ENCODE measurements around the gene TRPC4. TPM values are rescaled to one million over a fixed set of nuclear protein-coding genes. Genes with fewer than 3 reads are reported as not detected.

The TRPC4 gene
- total and polyA plus RNA-seq, 7 donors = 0.03 to 0.59 (median 0.08) TPM

GRCh38 chr13:37736045-37736444 is 133.5 kb downstream of the TRPC4 start:
- DNase-seq = no peak
- H3K4me3 ChIP-seq = no peak overlapping the region
- H3K4me1 ChIP-seq = no peaks in the 10 kb centered on the region
- no peak for TF ChIP-seq CTCF (IDR thresholded peaks at IDR 0.05)
- H3K27ac ChIP-seq = no peak overlapping the region
- intact Hi-C loops (cut with DNase I) = no loop called here
- no peak for ATAC-seq
- WGBS, 3 donors = 86 to 88% (median 88%) methylated on average over 3 of the region's 3 CpGs
- no peaks in the 10 kb centered on the region for H3K9me3 ChIP-seq
- no peaks in the 10 kb centered on the region for H3K36me3 ChIP-seq (ENCODE audit: insufficient read depth in 1 of 2, low read depth in 1 of 2)
- H3K27me3 ChIP-seq (ENCODE audit: insufficient read depth in 3 of 3, low read length in 2 of 3) = no peaks in the 10 kb centered on the region

GRCh38 chr13:37735293-37735692 is 134.3 kb downstream of the TRPC4 start:
- intact Hi-C loops (cut with DNase I) = no loop called here
- 69 to 73% (median 73%) methylated on average over 4 of the region's 4 CpGs for WGBS, 3 donors
- DNase-seq (no peak), ATAC-seq (no peak)
- no peak overlapping the region for H3K27ac ChIP-seq
- no peaks in the 10 kb centered on the region for H3K36me3 ChIP-seq (ENCODE audit: insufficient read depth in 1 of 2, low read depth in 1 of 2)
- TF ChIP-seq CTCF (IDR thresholded peaks at IDR 0.05) = no peak
- H3K4me1 ChIP-seq = no peaks in the 10 kb centered on the region
- no peaks in the 10 kb centered on the region for H3K9me3 ChIP-seq
- no peak overlapping the region for H3K4me3 ChIP-seq
- no peaks in the 10 kb centered on the region for H3K27me3 ChIP-seq (ENCODE audit: insufficient read depth in 3 of 3, low read length in 2 of 3)

- no peak overlapping the region for H3K27ac ChIP-seq
- intact Hi-C loops (cut with DNase I) = no loop called here
- ATAC-seq (no peak), DNase-seq (no peak)
- H3K36me3 ChIP-seq (ENCODE audit: insufficient read depth in 1 of 2, low read depth in 1 of 2) = no peaks in the 10 kb centered on the region
- H3K27me3 ChIP-seq (ENCODE audit: insufficient read depth in 3 of 3, low read length in 2 of 3) = no peaks in the 10 kb centered on the region
- no peaks in the 10 kb centered on the region for H3K4me1 ChIP-seq
- WGBS, 3 donors = 21 to 33% (median 26%) methylated on average over 4 of the region's 4 CpGs
- TF ChIP-seq CTCF (IDR thresholded peaks at IDR 0.05) = no peak
- no peak overlapping the region for H3K4me3 ChIP-seq
- H3K9me3 ChIP-seq = no peaks in the 10 kb centered on the region
Measured at GRCh38 chr13:37729876-37730275, 139.7 kb downstream of the TRPC4 start.

- intact Hi-C loops (cut with DNase I) = no loop called here
- WGBS, 3 donors = 67 to 72% (median 68%) methylated on average over 8 of the region's 8 CpGs
- DNase-seq = no peak
- no peak for TF ChIP-seq CTCF (IDR thresholded peaks at IDR 0.05)
- H3K9me3 ChIP-seq = no peaks in the 10 kb centered on the region
- H3K4me3 ChIP-seq = no peak overlapping the region
- H3K4me1 ChIP-seq = no peaks in the 10 kb centered on the region
- ATAC-seq = no peak
- no peak overlapping the region for H3K27ac ChIP-seq
- H3K27me3 ChIP-seq (ENCODE audit: insufficient read depth in 3 of 3, low read length in 2 of 3) = no peaks in the 10 kb centered on the region
- H3K36me3 ChIP-seq (ENCODE audit: insufficient read depth in 1 of 2, low read depth in 1 of 2) = no peaks in the 10 kb centered on the region
Measured at GRCh38 chr13:37716420-37717195, 153.0 kb downstream of the TRPC4 start.

- Histone ChIP-seq H3K27ac (no peak overlapping the region), H3K36me3 (ENCODE audit: insufficient read depth in 1 of 2, low read depth in 1 of 2) (no peaks in the 10 kb centered on the region), H3K27me3 (ENCODE audit: insufficient read depth in 3 of 3, low read length in 2 of 3) (no peaks in the 10 kb centered on the region), H3K4me3 (no peak overlapping the region), H3K9me3 (no peaks in the 10 kb centered on the region), H3K4me1 (no peaks in the 10 kb centered on the region)
- ATAC-seq (no peak), DNase-seq (no peak)
- WGBS, 3 donors = 84 to 86% (median 85%) methylated on average over 6 of the region's 6 CpGs
- intact Hi-C loops (cut with DNase I) = no loop called here
- TF ChIP-seq CTCF (IDR thresholded peaks at IDR 0.05) = no peak
Measured at GRCh38 chr13:37715606-37716015, 154.0 kb downstream of the TRPC4 start.
